Loucy (cell line): ENCODE data around the gene GIT2.

Source experiments
- EZH2phosphoT487 ChIP-seq: fragments of 200-600 bp; IDR thresholded peaks from 2 replicates; pipeline ENCODE4 v1.6.1; 2018; ENCODE audit warnings: antibody characterized with exemption, mild to moderate bottlenecking, moderate library complexity, borderline replicate concordance
- TF ChIP-seq, protein P1 (sequence below): fragments of 200-600 bp; sonication (generic); conservative IDR thresholded peaks from 2 replicates; pipeline ENCODE4 v1.5.1; 2014; ENCODE audit warnings: mild to moderate bottlenecking, antibody characterized with exemption, low read length

DNA sequence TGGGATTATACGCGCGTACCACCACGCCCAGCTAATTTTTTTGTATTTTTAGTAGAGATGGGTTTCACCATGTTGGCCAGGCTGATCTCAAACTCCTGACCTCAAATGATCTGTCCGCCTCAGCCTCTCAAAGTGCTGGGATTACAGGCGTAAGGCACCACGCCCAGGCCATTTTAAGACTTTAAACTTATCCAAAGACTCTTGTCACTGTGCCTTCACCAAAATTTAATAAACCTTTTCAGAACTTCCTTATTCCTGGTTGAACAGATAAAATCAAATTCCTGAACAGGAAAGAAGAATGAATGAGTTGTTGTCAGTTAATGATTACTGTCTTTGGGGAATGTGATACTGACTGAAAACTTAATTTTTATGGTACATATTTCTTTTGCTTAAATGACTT, 37.8 kb downstream of the GIT2 start:
- TF ChIP-seq, protein P1, sequence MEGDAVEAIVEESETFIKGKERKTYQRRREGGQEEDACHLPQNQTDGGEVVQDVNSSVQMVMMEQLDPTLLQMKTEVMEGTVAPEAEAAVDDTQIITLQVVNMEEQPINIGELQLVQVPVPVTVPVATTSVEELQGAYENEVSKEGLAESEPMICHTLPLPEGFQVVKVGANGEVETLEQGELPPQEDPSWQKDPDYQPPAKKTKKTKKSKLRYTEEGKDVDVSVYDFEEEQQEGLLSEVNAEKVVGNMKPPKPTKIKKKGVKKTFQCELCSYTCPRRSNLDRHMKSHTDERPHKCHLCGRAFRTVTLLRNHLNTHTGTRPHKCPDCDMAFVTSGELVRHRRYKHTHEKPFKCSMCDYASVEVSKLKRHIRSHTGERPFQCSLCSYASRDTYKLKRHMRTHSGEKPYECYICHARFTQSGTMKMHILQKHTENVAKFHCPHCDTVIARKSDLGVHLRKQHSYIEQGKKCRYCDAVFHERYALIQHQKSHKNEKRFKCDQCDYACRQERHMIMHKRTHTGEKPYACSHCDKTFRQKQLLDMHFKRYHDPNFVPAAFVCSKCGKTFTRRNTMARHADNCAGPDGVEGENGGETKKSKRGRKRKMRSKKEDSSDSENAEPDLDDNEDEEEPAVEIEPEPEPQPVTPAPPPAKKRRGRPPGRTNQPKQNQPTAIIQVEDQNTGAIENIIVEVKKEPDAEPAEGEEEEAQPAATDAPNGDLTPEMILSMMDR = no peak
- no peak for TF ChIP-seq EZH2phosphoT487
